PC-3 (cell line): ENCODE results near the gene CDK5.

Source experiments
- CTCF ChIP-seq: fragments of 300-600 bp; sonication (generic); conservative IDR thresholded peaks from 2 replicates; pipeline ENCODE4 v1.5.1; 2017; ENCODE audit warnings: antibody characterized with exemption, low read depth, mild to moderate bottlenecking, low read length
- EZH2 ChIP-seq: fragments of 300-600 bp; sonication (generic); IDR thresholded peaks from one replicate; pipeline ENCODE4 v1.6.1; 2017; ENCODE audit warnings: antibody characterized with exemption, mild to moderate bottlenecking, low read length; ENCODE audit not compliant: unreplicated experiment

DNA sequence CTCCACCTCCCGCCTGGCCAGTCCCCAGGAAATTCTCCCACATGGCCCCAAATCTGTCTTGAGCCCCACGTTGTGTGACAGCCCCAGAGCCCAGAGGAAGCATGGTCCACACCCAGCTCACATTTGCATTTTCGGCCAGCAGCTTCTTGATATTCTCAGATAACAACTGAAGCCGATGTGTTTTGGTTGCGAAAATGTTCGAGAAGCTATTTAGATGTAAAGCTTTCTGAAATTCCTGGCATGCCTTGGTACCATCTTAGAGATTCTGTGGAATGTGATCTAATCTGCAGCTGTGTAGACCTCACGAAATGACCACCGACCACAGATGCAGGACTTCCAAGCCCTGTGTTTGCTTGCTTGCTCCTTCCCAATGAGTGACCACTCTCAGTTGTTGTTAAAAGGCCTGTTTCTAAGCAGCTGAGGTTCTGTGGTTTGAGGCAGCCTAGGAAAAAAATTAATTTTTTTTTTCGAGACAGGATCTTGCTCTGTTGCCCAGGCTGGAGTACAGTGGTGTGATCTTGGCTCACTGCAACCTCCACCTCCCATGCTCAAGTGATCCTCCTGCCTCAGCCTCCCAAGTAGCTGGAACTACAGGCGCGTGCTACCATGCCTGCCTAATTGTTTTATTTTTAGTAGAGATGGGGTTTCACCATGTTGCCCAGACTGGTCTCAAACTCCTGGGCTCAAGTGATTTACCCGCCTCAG is 10.5 kb upstream of the CDK5 start:
- TF ChIP-seq EZH2 (no peak), CTCF (no peak)
